ENCODE measurements around the gene USP3. TPM values are rescaled to one million over a fixed set of nuclear protein-coding genes. Genes with fewer than 3 reads are reported as not detected.

Gene USP3
- total and polyA plus RNA-seq, 2 of the 13 experiments (the other 11 are each of a cell fraction or from before 2014, with no cell fraction given), result 14.3 to 61.2 TPM

DNA sequence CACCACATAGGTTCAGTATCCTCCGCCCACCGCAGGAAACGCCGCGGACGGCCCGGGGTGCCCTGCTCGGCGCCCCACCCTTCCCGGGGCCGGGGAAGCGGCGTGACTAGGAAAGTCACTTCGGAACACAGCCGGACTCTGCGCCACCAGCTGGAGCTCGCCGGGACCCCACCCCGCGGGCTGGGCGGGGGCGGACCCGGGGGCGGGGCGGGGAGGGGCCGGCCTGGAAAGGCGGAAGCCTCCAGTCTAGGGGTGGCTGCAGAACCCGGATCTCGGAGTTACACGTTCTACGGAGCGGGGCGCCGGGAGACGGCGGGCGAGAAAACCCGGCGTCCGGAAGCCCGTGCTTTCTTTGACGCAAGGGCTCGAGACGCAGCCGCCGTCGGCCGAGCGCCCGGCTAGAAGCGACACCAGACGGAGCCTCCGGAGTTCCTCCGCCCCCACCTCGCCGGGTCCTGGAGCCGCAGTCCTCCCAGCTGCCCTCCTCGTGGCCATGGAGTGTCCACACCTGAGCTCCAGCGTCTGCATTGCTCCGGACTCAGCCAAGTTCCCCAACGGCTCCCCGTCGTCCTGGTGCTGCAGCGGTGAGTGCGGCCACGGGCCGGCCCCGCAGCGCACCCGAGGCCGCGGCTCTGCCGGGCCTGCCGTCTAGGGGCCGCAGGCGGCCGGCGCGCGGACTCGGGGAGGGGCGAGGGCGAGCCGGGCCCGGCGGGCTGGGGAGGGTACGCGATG, at the start of gene USP3 (continued):
- no peak; the same call in 1 of the 2 replicates for TF ChIP-seq NRL (CRISPR knock-in tag; IDR thresholded peaks at IDR 0.05; ENCODE audit: borderline replicate concordance)
- TF ChIP-seq ELF4 (CRISPR knock-in tag; IDR thresholded peaks at IDR 0.05; ENCODE audit: borderline replicate concordance), result 0 out of 2 replicates have a peak, but pooled peaks have one; percentile 42
- TF ChIP-seq, protein P1, sequence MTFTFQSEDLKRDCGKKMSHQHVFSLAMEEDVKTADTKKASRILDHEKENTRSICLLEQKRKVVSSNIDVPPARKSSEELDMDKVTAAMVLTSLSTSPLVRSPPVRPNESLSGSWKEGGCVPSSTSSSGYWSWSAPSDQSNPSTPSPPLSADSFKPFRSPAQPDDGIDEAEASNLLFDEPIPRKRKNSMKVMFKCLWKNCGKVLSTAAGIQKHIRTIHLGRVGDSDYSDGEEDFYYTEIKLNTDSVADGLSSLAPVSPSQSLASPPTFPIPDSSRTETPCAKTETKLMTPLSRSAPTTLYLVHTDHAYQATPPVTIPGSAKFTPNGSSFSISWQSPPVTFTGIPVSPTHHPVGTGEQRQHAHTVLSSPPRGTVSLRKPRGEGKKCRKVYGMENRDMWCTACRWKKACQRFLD (CRISPR knock-in tag; IDR thresholded peaks at IDR 0.05; ENCODE audit: borderline replicate concordance), result no peak
- no peak for TF ChIP-seq SNAPC2 (CRISPR knock-in tag; IDR thresholded peaks at IDR 0.05)
- TF ChIP-seq NBN (conservative IDR thresholded peaks at IDR 0.05), result no peak
- TF ChIP-seq ZMYM2 (CRISPR knock-in tag; IDR thresholded peaks at IDR 0.05), result 0 out of 2 replicates have a peak, but pooled peaks have one; percentile 62
- TF ChIP-seq, protein P2, sequence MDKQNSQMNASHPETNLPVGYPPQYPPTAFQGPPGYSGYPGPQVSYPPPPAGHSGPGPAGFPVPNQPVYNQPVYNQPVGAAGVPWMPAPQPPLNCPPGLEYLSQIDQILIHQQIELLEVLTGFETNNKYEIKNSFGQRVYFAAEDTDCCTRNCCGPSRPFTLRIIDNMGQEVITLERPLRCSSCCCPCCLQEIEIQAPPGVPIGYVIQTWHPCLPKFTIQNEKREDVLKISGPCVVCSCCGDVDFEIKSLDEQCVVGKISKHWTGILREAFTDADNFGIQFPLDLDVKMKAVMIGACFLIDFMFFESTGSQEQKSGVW (CRISPR knock-in tag; IDR thresholded peaks at IDR 0.05; ENCODE audit: borderline replicate concordance), result no peak
- TF ChIP-seq HNF4G (IDR thresholded peaks at IDR 0.05; ENCODE audit: borderline replicate concordance, low read depth, low read length), result peak; percentile 53
- 0 out of 2 replicates have a peak, but pooled peaks have one; percentile 24 for TF ChIP-seq HNF4G (CRISPR knock-in tag; IDR thresholded peaks at IDR 0.05; ENCODE audit: borderline replicate concordance, low read depth)
- no peak for TF ChIP-seq HNRNPH1 (optimal IDR thresholded peaks at IDR 0.05; ENCODE audit: low read depth, low read length)
- TF ChIP-seq, protein P3, sequence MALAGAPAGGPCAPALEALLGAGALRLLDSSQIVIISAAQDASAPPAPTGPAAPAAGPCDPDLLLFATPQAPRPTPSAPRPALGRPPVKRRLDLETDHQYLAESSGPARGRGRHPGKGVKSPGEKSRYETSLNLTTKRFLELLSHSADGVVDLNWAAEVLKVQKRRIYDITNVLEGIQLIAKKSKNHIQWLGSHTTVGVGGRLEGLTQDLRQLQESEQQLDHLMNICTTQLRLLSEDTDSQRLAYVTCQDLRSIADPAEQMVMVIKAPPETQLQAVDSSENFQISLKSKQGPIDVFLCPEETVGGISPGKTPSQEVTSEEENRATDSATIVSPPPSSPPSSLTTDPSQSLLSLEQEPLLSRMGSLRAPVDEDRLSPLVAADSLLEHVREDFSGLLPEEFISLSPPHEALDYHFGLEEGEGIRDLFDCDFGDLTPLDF (CRISPR knock-in tag; IDR thresholded peaks at IDR 0.05), result no peak
- TF ChIP-seq NFE2 (CRISPR knock-in tag; IDR thresholded peaks at IDR 0.05), result no peak
- TF ChIP-seq TRIM24 (CRISPR knock-in tag; IDR thresholded peaks at IDR 0.05), result no peak
- TF ChIP-seq, protein P4, sequence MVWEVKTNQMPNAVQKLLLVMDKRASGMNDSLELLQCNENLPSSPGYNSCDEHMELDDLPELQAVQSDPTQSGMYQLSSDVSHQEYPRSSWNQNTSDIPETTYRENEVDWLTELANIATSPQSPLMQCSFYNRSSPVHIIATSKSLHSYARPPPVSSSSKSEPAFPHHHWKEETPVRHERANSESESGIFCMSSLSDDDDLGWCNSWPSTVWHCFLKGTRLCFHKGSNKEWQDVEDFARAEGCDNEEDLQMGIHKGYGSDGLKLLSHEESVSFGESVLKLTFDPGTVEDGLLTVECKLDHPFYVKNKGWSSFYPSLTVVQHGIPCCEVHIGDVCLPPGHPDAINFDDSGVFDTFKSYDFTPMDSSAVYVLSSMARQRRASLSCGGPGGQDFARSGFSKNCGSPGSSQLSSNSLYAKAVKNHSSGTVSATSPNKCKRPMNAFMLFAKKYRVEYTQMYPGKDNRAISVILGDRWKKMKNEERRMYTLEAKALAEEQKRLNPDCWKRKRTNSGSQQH (CRISPR knock-in tag; IDR thresholded peaks at IDR 0.05; ENCODE audit: low read depth), result peak; percentile 87; the same call in 1 of the 2 replicates
- TF ChIP-seq ZNF296 (CRISPR knock-in tag; conservative IDR thresholded peaks at IDR 0.05), result no peak
- TF ChIP-seq TOPORS (CRISPR knock-in tag; IDR thresholded peaks at IDR 0.05), result no peak
- TF ChIP-seq, protein P5, sequence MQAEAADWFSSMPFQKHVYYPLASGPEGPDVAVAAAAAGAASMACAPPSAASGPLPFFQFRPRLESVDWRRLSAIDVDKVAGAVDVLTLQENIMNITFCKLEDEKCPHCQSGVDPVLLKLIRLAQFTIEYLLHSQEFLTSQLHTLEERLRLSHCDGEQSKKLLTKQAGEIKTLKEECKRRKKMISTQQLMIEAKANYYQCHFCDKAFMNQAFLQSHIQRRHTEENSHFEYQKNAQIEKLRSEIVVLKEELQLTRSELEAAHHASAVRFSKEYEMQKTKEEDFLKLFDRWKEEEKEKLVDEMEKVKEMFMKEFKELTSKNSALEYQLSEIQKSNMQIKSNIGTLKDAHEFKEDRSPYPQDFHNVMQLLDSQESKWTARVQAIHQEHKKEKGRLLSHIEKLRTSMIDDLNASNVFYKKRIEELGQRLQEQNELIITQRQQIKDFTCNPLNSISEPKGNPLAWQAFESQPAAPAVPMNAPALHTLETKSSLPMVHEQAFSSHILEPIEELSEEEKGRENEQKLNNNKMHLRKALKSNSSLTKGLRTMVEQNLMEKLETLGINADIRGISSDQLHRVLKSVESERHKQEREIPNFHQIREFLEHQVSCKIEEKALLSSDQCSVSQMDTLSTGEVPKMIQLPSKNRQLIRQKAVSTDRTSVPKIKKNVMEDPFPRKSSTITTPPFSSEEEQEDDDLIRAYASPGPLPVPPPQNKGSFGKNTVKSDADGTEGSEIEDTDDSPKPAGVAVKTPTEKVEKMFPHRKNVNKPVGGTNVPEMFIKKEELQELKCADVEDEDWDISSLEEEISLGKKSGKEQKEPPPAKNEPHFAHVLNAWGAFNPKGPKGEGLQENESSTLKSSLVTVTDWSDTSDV (CRISPR knock-in tag; IDR thresholded peaks at IDR 0.05), result no peak
- TF ChIP-seq TARDBP (CRISPR knock-in tag; IDR thresholded peaks at IDR 0.05), result no peak; the same call in 1 of the 2 replicates
- TF ChIP-seq ZNF773 (CRISPR knock-in tag; IDR thresholded peaks at IDR 0.05; ENCODE audit: borderline replicate concordance), result no peak

Data from HepG2 (cell line).